HG03039 (cell line): ENCODE results near the gene VTN.
A peak's percentile ranks its signal among the peaks of the same experiment; 100 is the strongest.

Experiments used
- ATAC-seq: cut with Tn5 transposase; IDR thresholded peaks from one replicate; pipeline ENCODE4 v1.9.1; 2021; ENCODE audit warnings: mild to moderate bottlenecking, moderate library complexity; ENCODE audit not compliant: unreplicated experiment

The VTN gene

GRCh38 chr17:28370035-28370743, at the start of gene VTN:
TSS of gene VTN (minus strand) at chr17:28370307. CDS start at chr17:28370203, 104 bp downstream.
- ATAC-seq, result no peak

GRCh38 chr17:28416703-28417311, 46.7 kb upstream of the VTN start:
- no peak for ATAC-seq

GRCh38 chr17:28415886-28416285, 45.8 kb upstream of the VTN start:
- no peak for ATAC-seq

DNA sequence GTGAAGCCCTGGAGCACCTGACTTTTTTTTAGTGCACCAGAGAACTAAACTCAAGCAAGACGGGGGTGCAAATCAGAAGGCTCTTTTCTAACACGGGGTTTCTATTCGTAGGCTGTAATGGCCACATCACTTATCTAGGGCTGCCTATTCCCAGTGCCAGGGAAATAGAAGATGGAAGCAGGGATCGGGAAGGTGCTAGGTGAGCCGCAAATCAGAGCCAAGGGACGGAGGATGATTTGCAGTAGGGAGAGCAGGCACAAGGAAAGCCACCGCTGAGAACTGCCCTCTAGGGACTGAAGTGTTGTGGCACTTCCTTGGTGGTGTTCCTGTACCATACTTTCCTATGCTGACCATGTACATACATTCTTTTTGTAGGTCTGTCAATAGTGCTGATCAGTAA, 43.7 kb upstream of the VTN start:
- no peak for ATAC-seq

DNA sequence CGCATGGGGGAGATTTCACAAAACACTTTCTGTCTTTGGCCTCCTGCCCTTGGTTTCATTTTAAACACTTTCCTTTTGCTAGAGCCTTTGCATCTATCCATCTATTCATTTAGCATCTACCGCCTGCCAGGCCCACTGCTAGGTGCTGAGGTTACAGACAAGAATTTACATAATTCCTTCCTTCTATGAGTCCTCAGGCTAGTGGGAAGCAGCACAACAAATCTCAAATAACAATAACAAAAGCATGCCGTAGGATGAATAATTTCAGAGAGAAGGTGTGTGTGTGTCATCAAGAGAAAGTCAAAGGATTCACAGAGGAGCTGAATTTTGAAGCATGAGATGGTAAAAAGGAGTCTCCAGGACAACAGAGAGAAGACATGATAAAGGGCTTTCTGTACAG, 42.0 kb upstream of the VTN start:
- ATAC-seq, result no peak

- ATAC-seq, result no peak
These were observed 37.8 kb upstream of the VTN start for GRCh38 chr17:28407974-28408306.

DNA sequence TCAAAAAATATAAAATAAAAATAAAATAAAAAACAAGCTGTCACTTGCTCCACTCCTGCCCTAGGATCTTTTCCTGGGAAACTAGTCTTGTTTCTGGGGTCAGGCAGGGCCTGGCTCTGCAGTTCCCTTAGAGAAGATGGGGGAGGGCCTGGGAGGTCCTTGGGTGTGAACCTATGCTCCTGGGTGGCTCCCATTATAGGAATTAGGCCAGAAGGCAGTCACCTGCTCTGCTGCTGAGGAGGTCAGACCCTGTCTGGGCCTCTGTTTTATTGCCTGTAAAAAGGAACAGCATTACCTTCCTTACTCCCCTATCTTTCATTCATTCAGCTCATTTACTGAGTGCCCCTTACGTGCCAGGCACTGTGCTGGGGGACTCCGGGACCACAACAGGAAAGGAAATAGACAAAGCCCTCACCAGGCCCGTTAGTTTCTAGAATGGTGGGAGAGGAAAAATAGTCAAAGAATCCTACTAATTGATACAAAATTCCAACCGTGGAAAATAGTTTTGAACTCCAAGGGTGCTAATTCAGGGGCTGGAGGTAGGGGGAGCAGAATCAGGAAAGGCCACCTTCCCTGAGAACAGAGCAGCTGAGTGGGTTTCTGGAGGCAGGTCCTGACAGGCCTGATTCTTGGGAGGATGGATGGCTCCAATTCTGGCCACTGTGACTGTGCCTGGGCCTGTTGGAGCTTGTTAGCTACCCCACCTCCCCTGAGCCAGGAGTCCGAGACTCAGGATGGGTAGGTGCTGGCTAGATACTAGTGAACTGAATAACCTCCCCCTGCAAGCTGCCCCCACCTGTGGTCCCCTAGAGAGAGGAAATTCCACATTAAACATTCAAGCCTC, 37.2 kb upstream of the VTN start:
- no peak for ATAC-seq

DNA sequence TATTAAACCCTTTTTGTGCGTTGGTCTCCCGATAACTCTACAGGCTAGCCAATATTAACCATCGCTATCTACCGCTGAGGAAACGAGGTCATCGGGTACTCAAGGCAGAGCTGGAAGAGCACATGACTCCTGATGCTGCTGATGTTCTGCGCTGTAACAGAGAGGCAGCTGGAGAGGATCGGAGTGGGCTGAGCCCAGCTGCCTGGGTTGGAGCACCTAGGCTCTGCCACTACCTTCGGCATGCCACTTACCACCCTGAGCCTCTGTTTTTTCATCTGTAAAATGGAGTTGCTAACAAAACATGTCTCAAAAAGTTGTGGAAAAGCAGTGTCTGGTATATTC, 36.3 kb upstream of the VTN start:
- no peak for ATAC-seq

DNA sequence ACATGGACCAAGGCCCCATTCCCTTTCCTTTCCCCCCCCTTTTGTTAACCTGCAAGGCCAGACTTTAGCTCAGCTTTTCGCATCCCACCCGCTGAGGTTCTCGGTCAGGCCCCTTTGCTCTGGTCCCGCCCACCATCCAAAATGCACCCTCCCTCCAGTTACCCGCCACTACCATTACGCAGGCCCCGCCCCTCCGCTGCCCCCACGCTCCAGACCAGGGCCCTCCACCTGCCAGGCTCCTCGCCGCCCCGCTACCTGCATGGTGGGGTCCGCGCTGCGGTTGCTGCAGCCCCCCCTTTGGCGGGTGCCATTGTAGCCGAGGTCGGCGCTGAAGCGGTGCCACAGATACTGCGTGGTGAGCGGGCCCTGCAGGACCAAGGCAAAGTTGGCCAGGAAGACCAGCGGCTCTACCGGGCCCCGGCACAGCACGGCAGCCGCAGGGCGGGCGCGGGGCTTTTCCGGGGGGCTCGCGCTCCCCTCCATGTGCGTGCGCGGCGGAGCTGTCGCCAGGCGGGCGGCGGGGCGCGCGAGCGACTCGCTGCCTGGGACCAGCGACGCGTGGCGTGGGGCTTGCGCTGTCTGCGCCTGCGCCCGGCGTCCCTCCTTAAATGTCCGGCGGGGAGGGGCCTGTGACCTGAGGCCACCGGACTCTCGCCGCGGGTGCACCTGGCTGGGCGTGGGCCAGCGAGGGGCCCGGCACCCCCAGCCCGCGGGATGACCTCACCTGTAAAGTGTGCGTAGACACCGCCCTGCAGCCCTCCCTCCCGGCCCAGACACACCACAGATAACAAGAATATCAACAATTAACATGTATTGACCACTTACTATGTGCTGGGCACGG, 35.7 kb upstream of the VTN start, which contains the start of gene SLC46A1:
Gene SLC46A1 (minus strand): TSS at position 581 of the 841 bp plus-strand sequence. CDS start 98 bp downstream, at position 483.
- ATAC-seq, result peak; percentile 54

GRCh38 chr17:28404812-28405570, 34.9 kb upstream of the VTN start:
- no peak for ATAC-seq

- ATAC-seq, result no peak
These were observed 34.3 kb upstream of the VTN start for GRCh38 chr17:28404461-28404811.

GRCh38 chr17:28404007-28404406, 33.9 kb upstream of the VTN start:
- ATAC-seq, result no peak

- no peak for ATAC-seq
These were observed 32.7 kb upstream of the VTN start for GRCh38 chr17:28402844-28403243.

- no peak for ATAC-seq
These were observed 32.1 kb upstream of the VTN start for GRCh38 chr17:28402224-28402630.

GRCh38 chr17:28399808-28400207, 29.7 kb upstream of the VTN start:
- ATAC-seq, result no peak

GRCh38 chr17:28398280-28398981, 28.3 kb upstream of the VTN start:
- no peak for ATAC-seq

DNA sequence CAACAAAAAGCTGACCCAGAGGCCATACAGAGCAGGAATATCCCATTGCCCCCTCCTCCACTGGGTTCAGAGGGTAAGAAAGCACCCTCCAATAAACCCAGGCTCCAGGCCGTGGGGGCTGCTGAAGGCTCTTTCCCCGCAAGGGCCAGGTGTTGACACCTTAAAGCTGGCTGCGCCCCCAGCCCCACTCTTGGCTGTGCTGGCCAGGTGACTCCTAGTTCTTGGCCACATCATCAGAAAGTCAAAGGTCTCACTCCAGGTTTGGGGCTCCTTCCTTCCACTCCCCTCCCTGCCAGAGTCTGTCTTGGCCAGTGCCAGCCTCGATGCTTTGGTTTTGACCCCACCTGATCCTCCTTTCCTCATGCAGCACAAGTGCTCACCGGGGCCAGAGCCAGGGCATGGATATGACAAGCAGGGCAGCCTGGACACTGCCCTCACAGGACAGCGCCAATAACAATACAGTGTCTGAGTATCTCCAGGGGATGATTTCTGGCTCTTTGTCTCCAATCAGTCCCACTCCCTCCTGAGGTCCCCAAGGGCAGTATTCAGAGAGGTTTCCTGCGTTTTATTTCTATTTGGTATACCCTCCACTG, 27.7 kb upstream of the VTN start:
- ATAC-seq, result no peak

GRCh38 chr17:28397275-28397674, 27.2 kb upstream of the VTN start:
- no peak for ATAC-seq

- no peak for ATAC-seq
These were observed 26.6 kb upstream of the VTN start for GRCh38 chr17:28396635-28397239.
